HUDEP-2 (cell line): ENCODE data around the gene XYLT1.

Experiments
- DNase-seq, 76 experiments: peaks; one replicate each; lab custom pipeline; 2025; ENCODE audit not compliant: unreplicated experiment in 76 of 76; lab: John Stamatoyannopoulos, UW

Gene XYLT1

GRCh38 chr16:17459903-17460521, 10.7 kb downstream of the XYLT1 start:
- no peak for DNase-seq

DNA sequence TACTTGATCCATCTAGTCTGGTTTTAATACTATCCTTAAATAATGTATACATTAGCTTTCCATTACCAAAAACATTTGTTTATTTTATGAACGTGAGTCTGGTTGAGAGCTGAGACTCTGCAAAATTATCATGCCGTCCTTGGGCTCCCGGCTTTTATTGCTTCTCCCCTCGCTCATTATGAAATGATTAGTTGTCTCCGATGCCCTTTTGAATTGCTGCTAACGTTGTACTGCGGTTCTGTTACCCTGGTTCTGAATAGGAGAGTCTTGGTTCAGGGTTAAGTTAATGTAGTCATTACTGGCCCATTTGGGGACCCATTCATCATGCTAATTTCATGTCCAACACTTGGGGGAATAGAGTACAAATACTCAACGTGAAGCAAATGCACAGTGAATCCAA, 12.8 kb downstream of the XYLT1 start:
- no peak for DNase-seq

DNA sequence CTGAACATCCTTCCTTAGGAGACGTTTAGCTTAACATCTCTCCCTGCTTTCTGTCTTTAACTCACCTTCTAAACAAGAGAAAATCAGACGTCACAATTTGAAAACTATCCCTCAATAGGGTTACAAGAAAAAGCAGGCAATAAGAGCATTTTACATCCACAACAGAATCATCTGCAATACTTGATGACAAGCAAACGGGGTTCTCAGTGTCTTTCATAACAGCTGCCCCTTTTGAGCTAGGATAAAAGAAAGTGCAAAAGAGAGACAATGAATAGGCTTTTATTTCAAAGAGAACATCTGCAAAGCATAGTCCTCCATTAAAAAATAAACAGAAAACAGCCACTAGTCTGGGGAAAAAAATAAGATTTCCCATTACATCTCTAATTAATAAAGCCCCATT, 13.2 kb downstream of the XYLT1 start:
- DNase-seq, result no peak

DNA sequence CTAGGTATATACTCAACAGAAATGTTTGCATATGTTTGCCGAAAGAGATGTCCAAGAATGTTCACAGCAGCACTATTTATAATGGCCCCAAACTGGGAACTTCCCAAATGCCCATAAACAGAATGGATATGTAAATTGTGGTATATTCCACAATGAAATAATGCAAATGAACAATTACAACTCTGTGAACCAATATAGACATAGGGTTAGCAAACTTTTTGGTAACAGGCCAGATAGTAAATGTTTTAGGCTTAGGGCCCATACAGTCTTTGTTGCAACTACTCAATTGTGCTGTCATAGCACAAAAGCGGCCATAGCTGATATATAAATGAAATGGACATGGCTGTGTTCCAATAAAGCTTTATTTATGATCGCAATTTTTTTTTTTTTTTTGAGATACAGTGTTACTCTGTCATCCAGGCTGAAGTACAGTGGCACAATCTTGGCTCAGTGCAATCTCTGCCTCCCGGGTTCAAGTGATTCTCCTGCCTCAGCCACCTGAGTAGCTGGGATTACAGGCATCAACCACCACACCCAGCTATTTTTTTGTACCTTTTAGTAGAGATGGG, 16.5 kb downstream of the XYLT1 start:
- DNase-seq, result no peak

GRCh38 chr16:17453364-17454038, 17.3 kb downstream of the XYLT1 start:
- DNase-seq, result no peak

DNA sequence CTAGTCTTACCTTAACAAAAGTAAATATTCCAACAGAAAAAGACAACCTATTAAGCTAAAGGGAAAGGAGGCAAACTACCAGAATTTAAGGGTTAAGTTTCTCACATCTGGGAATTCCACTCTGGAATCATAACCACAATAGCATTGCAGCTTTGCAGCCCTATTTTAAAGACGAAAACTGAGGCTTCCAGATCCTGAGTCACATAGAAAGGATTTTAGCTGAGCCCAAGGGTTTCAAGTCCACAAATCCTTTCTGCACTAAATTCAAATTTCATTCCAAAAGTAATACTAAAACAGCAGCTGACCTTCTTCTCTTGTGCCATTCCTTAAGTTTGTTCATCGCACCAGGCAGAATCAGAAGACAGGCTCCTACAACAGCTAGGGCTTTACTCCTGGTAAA, 17.8 kb downstream of the XYLT1 start:
- DNase-seq, result no peak

GRCh38 chr16:17451843-17452242, 18.9 kb downstream of the XYLT1 start:
- no peak for DNase-seq

DNA sequence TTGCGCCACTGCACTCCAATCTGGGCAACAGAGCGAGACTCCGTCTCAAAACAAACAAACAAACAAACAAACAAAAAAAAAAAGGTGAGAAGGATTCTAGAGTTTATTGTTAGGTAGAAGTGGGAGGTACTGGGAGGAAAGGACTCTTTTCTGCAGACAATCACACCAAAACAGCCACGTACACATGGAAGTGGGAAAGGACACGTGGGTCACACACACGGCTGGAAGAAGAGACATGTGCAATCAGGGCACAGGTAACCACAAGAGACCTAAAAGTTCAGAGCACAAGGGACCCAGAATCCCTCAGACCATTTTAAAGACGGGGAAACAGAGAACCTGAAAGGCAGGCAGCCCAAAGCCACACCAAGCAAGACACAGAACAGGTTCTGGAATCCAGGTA, 20.5 kb downstream of the XYLT1 start:
- DNase-seq, result no peak

DNA sequence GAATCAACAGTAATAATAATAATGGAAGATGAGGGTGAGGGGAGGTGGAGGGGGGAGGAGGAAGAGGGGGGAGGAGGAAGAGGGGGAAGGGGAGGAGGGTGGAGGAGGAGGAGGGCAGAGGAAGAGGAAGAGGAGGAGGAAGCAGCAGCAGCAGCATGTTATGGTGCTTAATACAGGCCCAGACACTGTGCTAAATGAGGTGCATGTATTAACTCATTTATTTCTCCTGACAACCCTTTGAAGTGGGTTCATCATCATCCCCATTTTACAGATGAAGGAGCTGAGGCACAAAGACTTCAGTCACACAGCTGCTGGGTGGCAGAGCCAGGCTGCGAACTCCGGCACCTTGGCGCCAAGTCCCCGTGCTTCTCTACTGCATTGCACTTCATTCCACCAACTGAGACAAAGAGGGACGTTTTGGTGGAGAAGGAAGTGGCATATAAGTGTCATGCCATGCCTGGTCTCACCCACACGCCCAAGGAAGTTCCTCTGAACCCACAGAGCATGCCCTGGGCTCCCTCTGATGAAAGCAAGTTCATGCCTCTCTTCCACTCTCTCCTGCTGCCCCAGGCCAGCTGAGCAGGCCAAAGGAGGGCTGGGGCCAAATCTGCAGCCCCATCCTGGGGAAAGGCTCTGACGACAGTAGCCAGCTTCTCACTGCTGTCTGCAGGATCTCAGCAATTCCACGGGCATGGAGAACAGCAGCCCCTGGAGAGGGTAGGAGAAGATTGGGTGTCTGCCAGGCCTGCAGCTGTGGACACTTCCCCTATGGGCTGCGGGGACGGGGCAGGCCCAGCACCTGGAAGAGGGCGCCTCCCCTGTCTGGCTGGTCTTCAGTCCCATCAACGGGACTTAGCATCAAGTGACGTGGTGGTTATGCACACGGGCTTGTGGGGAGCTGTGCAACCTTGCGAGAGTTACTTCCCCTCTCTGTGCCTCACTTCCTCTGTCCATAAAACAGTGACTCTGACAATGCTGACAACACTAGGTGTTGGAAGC, 21.8 kb downstream of the XYLT1 start:
- DNase-seq, result no peak

GRCh38 chr16:17447101-17447569, 23.6 kb downstream of the XYLT1 start:
- DNase-seq, result no peak

GRCh38 chr16:17446661-17447060, 24.1 kb downstream of the XYLT1 start:
- no peak for DNase-seq

DNA sequence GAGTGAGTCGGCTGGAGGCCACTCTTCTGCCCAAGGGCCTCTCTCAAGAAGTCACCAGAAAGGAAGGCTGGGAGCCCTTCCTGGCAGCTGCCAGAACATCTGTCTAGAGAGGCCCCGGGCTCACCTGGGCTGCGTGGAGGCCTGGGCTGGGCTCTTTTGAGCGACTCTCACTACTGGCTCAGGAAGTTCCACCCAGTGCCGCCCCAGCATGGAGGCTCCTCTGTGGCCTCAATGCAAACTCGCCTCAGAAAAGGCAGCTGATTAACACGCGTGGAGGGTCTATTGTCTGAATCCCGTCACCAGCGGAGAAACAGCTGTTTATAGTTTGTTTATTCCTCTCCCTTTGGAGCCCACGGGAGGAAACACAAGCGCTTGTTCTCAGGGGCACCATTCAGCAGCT, 25.3 kb downstream of the XYLT1 start:
- no peak for DNase-seq

DNA sequence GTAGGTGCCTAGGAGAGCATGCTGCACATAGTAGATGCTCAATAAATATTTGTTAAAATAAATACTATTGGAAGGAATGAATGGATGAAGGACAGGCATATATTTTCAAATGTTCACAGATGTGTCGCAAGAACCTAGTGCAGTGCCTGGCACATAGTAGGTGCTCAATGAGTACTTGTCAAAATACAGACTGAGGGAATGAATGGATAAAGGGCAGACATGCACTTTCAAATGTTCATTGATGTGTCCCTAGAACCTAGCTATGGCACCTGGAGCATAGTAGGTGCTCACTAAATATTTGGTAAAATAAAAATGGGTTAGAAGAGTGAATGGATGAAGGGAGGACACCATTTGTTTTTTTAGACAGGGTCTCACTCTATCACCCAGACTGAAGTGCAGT, 26.1 kb downstream of the XYLT1 start:
- DNase-seq, result no peak

DNA sequence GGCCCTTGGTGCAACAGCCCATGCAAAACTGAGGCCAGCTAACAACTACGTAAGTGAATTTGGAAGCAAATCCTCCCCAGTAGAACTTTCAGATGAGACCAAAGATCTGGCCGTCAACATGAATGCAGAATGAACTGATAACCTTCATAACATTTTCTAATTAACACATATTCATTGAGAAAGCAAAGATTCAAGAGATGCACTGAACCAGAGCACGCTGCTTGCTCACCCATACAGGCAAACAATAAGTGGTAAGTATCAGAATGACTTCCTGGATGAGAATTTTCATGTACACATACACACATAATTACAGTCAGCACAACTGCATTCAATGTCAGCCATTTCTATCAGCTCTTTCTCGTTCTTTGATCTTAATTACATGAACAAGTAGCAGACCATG, 30.6 kb downstream of the XYLT1 start:
- DNase-seq, result no peak

- DNase-seq, result no peak
These were observed 31.2 kb downstream of the XYLT1 start for GRCh38 chr16:17439580-17439979.

DNA sequence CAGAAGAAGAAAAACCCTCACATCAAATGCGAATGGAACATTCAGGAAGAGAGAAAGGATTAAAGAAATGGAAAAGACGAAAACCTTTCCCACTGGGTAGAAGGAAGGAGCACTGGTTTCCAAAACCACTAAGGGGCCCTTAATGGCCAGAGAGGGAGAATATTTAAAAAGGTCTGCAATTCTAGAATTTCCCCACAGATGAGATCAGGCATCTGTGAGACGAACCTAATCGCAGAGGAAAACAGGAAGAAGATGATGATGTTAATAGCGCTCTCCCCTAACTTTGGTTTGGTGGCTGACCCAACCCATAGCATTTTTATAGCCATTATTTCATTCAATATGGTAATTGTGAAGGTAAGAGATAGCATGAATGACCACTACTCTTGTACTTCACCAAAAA, 32.8 kb downstream of the XYLT1 start:
- no peak for DNase-seq

DNA sequence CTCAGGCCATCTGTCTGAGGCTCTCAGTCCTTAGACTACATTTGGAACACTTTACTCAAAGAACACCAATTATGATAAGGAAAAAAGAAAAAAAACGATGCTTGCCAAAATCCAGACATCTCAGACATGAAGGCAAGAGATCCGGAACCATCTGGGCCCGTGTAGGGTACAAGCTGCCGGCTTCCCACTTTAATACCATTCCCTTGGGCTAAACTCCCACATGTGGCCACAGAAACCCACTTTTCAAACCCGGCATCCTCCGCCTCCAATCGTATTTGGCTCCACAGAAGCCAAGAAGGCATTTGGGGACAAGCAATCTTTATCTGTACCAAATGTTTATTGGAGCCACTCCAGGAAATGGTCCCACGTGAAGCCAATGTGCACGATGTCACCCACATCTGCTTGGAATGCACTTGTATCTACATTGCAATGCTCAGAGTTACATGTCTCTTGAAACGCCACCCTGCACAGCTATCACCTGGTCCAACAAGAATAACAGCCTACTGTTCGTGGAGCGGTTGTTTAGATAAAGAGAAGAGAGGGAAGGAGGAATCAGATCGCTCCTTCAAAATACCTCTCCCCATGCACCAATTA, 33.5 kb downstream of the XYLT1 start:
- no peak for DNase-seq

DNA sequence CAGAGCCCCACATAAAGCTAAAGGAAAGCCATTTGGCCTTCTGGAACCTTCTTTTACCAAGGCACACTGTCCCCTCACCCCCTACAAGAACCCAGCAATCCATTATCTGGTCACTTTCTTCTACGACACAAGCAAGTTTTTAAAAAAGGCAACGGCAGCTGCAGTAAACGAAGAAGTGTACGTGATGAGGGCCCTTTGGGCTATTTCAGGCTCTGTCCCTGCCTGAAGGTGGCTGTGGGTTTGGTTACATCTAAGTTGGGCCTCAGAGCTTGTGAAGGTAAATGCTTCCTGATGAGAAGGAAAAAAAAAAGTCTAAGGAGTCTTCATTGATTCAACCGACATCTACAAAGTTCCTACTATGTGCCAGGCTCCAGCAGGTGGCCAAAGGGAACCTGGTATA, 35.4 kb downstream of the XYLT1 start:
- no peak for DNase-seq

GRCh38 chr16:17433577-17434451, 36.9 kb downstream of the XYLT1 start:
- no peak for DNase-seq
